Progenitor cell of endocrine pancreas (in vitro differentiated cells): Measurements from ENCODE around the gene TSNAXIP1. TPM values are rescaled to one million over a fixed set of nuclear protein-coding genes. Genes with fewer than 3 reads are reported as not detected.

Source experiments
- DNase-seq: peaks from one replicate; pipeline ENCODE4 v3.0.0; 2021; ENCODE audit warnings: low spot score; ENCODE audit not compliant: unreplicated experiment
- H3K27ac Mint-ChIP-seq: 2 replicates; pipeline ENCODE4 v1.8.0; 2021; ENCODE audit warnings: mild to moderate bottlenecking, moderate library complexity, mixed read lengths
- H3K27me3 Mint-ChIP-seq: 2 replicates; pipeline ENCODE4 v1.8.0; 2021; ENCODE audit warnings: mixed read lengths
- H3K36me3 Mint-ChIP-seq: 2 replicates; pipeline ENCODE4 v1.8.0; 2022; ENCODE audit warnings: mixed read lengths; ENCODE audit not compliant: insufficient read depth
- H3K4me1 Mint-ChIP-seq: 2 replicates; pipeline ENCODE4 v1.8.0; 2021; ENCODE audit warnings: low read depth, mixed read lengths
- H3K4me3 Mint-ChIP-seq: 2 replicates; pipeline ENCODE4 v1.8.0; 2021; ENCODE audit warnings: low read depth, mild to moderate bottlenecking, moderate library complexity, mixed read lengths
- H3K9me3 Mint-ChIP-seq: 2 replicates; pipeline ENCODE4 v1.8.0; 2021; ENCODE audit warnings: low read depth, mixed read lengths
- CTCF ChIP-seq: fragments of 200-600 bp; sonication (generic); IDR thresholded peaks from one replicate; pipeline ENCODE4 v1.5.0; 2021; ENCODE audit warnings: antibody characterized with exemption, mild to moderate bottlenecking; ENCODE audit not compliant: unreplicated experiment
- total RNA-seq: library from RNA; stranded (reverse); gene quantifications from 2 replicates; pipeline ENCODE4 v1.2.1, GENCODE V29; 2021

TSNAXIP1 gene
- total RNA-seq, 1 donor from 2014 or later: 14.5 TPM

GRCh38 chr16:67871256-67871655, 64.6 kb downstream of the TSNAXIP1 start:
- no peaks in the 10 kb centered on the region for H3K9me3 Mint-ChIP-seq
- no peak overlapping the region for H3K4me3 Mint-ChIP-seq
- no peaks in the 10 kb centered on the region for H3K27me3 Mint-ChIP-seq
- H3K27ac Mint-ChIP-seq: no peak overlapping the region
- peaks cover 23% of the 10 kb centered on the region for H3K4me1 Mint-ChIP-seq
- H3K36me3 Mint-ChIP-seq: peaks cover 9% of the 10 kb centered on the region
- TF ChIP-seq CTCF: no peak
- DNase-seq: no peak

- peak overlapping the region; percentile 91 for H3K4me3 Mint-ChIP-seq
- H3K27me3 Mint-ChIP-seq: no peaks in the 10 kb centered on the region
- H3K27ac Mint-ChIP-seq: peak overlapping the region; percentile 89
These were observed 65.5 kb downstream of the TSNAXIP1 start for GRCh38 chr16:67872131-67872630.

GRCh38 chr16:67872631-67873434, 66.1 kb downstream of the TSNAXIP1 start, which contains the start of gene EDC4:
Gene EDC4, plus strand, starts transcription at chr16:67873052. Its CDS starts 210 bp downstream, at chr16:67873262.
- Mint-ChIP-seq H3K27ac (peak within 1 kb of the TSS; percentile 93), H3K4me1 (peaks cover 23% of the 10 kb centered on the region), H3K9me3 (no peaks in the 10 kb centered on the region), H3K27me3 (no peaks in the 10 kb centered on the region), H3K36me3 (peaks cover 7% of the 10 kb centered on the region), H3K4me3 (peak within 1 kb of the TSS; percentile 91)
- no peak for TF ChIP-seq CTCF
- DNase-seq: peak; percentile 56

More at GRCh38 chr16:67872131-67872630, 65.5 kb downstream of the TSNAXIP1 start:
- Mint-ChIP-seq H3K36me3 (peaks cover 6% of the 10 kb centered on the region), H3K4me1 (peaks cover 23% of the 10 kb centered on the region), H3K9me3 (no peaks in the 10 kb centered on the region)
- DNase-seq: no peak
- no peak for TF ChIP-seq CTCF

- Mint-ChIP-seq H3K9me3 (no peaks in the 10 kb centered on the region), H3K36me3 (peaks cover 8% of the 10 kb centered on the region), H3K4me3 (peak overlapping the region; percentile 91), H3K4me1 (peaks cover 23% of the 10 kb centered on the region), H3K27ac (peak overlapping the region; percentile 93), H3K27me3 (no peaks in the 10 kb centered on the region)
- DNase-seq: no peak
- TF ChIP-seq CTCF: no peak
These were observed 67.0 kb downstream of the TSNAXIP1 start for GRCh38 chr16:67873435-67874370.

GRCh38 chr16:67874372-67874771, 67.7 kb downstream of the TSNAXIP1 start:
- Mint-ChIP-seq H3K36me3 (peaks cover 10% of the 10 kb centered on the region), H3K27me3 (no peaks in the 10 kb centered on the region), H3K9me3 (no peaks in the 10 kb centered on the region)

More at GRCh38 chr16:67874372-67874771, 67.7 kb downstream of the TSNAXIP1 start:
- Mint-ChIP-seq H3K4me3 (peak overlapping the region; percentile 91), H3K27ac (peak overlapping the region; percentile 93), H3K4me1 (peaks cover 23% of the 10 kb centered on the region)
- no peak for TF ChIP-seq CTCF
- no peak for DNase-seq
